ENCODE results near the gene TMEM145.
"Not testable (repeated sequence)": the region's sequence is repeated elsewhere in the genome, so short reads cannot be mapped to it uniquely, and the experiment has no call there.

TMEM145 gene

DNA sequence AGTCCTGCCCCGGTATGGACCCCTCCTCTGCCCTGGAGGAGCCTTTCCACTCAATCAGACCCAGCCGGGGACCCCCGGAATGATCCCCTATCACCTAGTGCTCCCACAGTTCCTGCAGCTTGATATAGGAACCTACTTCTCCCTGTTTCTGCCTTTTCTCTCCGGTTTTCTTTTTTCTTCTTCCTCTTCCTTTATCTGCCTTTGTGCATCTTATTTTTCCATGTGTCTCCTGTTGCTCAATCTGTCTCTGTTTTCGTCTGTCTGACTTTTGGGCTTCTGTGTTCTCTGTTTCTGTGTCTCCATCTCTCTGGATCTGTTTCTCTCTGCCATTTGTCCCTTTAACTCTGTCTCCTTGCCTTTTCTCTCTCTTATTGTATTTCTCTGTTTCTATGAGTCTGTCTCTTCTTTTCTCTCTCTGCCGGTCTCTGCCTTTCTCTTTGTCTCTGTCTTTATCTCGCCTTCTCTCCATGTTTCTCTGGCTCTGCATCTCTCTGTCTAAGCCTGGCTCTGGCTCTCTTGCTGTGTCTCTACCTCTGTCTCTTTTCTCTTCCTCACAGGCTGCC is 22.3 kb downstream of the TMEM145 start:
- DNase-seq (ENCODE audit: low spot score) = no peak

DNA sequence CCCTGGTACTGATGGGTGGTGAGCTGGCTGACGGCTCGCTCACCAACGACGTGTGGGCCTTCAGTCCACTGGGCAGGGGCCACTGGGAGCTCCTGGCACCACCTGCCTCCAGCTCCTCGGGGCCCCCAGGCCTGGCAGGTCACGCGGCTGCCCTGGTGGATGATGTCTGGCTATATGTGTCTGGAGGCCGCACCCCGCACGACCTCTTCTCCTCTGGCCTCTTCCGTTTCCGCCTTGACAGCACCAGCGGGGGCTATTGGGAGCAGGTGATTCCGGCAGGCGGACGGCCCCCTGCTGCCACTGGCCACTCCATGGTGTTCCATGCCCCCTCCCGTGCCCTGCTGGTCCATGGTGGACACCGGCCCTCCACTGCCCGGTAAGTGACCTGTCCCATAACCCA is 22.9 kb downstream of the TMEM145 start:
- no peak for DNase-seq (ENCODE audit: low spot score)

GRCh38 chr19:42339126-42339860 is 26.2 kb downstream of the TMEM145 start:
- DNase-seq (ENCODE audit: low spot score) = not testable (repeated sequence)

GRCh38 chr19:42339922-42340321 is 26.8 kb downstream of the TMEM145 start:
- DNase-seq (ENCODE audit: low spot score) = not testable (repeated sequence)

DNA sequence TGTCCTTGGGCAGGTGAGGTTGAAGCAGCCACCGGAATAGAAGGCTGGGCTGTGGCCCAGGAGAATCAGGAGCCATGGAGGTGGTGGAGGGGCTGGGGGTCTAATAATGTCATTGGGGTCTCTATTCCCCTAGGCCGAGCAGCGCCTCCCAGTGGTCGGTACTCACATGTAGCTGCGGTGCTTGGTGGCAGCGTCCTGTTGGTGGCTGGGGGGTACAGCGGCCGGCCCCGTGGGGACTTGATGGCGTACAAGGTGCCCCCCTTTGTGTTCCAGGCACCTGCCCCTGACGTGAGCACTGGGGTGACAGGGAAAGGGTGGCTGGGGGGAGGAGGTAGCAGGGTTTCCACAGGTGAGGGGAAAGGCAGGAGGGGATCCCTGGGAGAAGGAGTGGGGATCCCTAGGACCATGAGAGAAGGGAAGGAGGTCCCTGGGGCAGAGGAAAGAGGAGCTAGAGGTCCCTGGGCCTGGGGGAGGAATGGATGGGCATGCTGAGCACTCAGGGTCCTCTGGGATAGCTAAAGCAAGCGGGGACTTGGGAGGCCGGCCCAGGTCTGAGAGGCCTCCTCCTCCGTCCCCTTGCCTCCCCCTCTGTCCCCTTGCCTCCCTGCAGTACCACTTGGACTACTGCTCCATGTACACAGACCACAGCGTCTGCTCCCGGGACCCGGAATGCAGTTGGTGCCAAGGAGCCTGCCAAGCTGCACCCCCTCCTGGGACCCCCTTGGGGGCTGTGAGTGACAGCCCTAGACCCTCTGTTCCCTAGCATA is 30.4 kb downstream of the TMEM145 start:
- no peak for DNase-seq (ENCODE audit: low spot score)

DNA sequence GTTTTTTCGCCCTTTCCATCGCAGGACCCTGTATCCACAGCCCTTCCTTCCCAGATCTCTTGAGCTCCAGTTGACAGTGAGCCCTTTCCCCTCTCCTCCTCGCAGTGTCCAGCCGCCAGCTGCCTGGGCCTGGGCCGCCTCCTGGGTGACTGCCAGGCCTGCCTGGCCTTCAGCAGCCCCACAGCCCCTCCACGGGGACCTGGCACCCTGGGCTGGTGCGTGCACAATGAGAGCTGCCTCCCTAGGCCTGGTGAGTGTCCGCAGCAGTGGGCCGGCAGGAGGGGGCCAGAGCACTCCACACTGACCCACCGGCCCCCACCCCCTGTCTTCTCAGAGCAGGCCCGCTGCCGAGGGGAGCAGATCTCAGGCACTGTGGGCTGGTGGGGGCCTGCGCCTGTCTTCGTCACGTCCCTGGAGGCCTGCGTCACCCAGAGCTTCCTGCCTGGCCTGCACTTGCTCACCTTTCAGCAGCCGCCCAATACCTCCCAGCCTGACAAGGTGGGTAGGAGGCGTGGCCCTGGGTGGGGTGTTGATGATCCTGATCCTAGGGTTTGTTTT is 31.3 kb downstream of the TMEM145 start:
- no peak for DNase-seq (ENCODE audit: low spot score)

DNA sequence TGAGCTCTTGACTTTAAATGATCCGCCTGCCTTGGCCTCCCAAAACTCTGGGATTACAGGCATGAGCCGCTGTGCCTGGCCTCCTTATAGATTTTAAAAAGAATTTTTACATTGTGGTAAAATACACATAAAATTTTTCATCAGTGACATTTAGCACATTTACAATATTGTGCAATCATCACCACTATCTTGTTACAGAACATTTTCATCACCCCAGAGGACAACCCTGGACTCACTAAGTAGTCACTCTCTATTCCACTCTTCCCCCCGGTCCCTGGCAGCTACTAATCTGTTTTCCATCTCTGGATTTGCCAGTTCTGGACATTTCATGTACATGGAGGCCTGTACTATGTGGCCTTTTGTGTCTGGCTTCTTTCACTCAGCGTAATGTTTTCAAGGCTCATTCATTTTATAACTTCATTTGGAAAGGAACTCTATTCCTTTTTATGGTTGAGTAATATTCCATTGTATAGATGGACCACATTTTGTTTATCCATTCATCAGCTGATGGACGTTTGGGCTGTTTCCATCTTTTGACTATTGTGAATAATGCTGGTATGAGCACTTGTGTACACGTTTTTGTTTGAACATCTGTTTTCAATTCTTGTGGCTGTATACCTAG is 32.2 kb downstream of the TMEM145 start:
- no peak for DNase-seq (ENCODE audit: low spot score)

DNA sequence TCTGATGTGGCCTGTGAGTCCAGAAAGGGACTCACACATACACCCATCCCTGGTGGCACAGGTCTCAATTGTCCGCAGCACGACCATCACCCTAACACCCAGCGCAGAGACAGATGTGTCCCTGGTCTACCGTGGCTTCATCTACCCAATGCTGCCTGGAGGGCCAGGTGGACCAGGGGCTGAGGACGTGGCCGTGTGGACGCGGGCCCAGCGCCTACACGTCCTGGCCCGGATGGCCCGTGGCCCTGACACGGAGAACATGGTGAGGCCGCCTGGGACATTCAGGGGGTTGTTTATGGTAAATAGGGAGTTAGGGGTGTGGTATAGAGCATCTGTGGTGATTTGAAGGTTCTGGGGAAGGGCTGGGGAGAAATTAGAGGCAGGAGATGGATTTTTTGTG is 35.1 kb downstream of the TMEM145 start:
- DNase-seq (ENCODE audit: low spot score) = no peak

- DNase-seq (ENCODE audit: low spot score) = no peak
These were observed 36.4 kb downstream of the TMEM145 start for GRCh38 chr19:42349378-42350107.

GRCh38 chr19:42350417-42350816 is 37.3 kb downstream of the TMEM145 start:
- no peak for DNase-seq (ENCODE audit: low spot score)

DNA sequence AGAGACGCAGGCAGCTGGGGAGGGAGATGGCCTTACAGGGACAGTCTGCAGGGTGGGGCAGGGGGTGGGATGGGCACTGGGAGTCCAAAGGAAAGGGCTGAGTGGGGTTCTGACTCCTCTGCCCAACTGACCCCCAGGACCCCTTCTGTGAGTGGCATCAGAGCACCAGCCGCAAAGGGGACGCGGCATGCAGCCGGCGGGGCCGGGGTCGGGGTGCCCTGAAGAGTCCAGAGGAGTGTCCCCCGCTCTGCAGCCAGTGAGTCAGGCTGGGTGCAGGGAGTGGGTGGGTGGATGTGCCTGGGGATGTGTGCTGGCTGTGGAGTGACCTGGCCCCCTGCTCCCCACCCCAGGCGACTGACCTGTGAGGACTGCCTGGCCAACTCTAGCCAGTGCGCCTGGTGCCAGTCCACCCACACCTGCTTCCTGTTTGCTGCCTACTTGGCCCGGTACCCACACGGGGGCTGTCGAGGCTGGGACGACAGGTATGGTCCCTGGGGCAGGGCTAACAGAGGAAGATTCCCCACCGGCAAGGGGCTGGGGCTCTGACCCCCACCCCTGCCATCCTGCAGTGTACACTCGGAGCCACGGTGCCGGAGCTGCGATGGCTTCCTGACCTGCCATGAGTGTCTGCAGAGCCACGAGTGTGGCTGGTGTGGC is 38.1 kb downstream of the TMEM145 start:
- DNase-seq (ENCODE audit: low spot score) = no peak

DNA sequence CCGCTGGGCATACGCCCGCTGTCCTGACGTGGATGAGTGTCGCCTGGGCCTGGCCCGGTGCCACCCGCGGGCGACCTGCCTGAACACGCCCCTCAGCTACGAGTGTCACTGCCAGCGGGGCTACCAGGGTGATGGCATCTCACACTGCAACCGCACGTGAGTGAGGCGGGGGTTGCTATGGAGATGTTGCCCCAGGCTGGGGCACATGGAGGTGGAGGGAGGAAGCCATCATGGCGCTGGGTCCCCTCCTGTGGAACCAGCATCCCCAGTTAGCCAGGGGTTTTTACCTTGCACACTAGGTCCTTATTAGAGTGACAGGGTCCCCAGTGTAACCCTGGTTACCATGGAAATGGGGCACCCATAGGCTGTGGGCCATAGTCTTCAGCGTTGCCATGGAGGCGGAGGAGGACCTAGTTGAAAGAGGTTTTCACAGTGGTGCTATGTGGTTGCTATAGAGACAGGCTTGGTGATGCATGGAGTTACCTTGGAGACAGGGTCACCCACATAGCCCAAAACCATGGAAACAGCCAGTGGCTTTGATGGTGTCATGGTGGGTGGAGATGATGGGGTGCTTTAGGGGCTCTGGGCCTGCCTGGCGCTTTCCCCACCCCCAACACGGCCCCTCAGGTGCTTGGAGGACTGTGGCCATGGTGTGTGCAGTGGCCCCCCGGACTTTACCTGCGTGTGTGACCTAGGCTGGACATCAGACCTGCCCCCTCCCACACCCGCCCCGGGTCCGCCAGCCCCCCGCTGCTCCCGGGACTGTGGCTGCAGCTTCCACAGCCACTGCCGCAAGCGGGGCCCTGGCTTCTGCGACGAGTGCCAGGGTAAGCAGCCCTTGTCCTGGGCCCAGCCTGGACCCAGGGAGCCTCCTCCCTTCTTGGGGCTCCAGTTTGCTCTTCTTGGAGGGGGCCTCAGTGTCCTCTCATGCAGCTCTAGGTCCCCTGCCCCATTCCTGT is 39.5 kb downstream of the TMEM145 start:
- no peak for DNase-seq (ENCODE audit: low spot score)

- no peak for DNase-seq (ENCODE audit: low spot score)
These were observed 40.4 kb downstream of the TMEM145 start for GRCh38 chr19:42353341-42354015.

DNA sequence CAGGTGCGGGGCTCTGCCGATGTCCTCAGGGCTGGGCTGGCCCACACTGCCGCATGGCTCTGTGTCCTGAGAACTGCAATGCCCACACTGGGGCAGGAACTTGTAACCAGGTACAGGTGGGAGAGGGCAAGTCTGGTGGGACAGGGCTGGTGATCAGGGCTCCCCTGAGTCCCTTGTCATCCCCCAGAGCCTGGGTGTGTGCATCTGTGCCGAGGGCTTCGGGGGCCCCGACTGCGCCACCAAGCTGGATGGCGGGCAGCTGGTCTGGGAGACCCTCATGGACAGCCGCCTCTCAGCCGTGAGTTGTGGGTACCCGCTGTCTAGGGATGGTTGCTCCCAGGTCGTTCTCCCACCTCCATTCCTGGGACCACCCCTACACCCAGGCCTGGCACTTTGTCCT is 42.8 kb downstream of the TMEM145 start:
- DNase-seq (ENCODE audit: low spot score) = no peak

GRCh38 chr19:42356686-42357085 is 43.6 kb downstream of the TMEM145 start:
- no peak for DNase-seq (ENCODE audit: low spot score)

DNA sequence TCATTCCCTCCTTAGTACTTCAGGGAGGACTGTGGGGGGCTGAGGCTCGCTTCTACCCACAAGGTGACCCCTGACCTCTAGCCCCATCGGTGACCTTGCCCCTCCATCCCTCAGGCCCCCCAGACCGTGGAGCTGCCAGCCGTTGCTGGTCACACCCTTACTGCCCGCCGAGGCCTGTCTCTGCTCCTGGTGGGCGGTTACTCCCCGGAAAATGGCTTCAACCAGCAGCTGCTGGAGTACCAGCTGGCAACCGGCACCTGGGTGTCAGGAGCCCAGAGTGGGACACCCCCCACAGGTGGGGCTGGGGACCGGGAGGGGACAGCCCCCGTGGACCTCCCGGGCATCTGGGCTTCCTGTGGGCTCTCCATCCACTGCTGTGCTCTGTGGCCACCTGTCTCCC is 44.2 kb downstream of the TMEM145 start:
- DNase-seq (ENCODE audit: low spot score) = no peak

GRCh38 chr19:42360787-42361544 is 47.9 kb downstream of the TMEM145 start:
- DNase-seq (ENCODE audit: low spot score) = no peak

DNA sequence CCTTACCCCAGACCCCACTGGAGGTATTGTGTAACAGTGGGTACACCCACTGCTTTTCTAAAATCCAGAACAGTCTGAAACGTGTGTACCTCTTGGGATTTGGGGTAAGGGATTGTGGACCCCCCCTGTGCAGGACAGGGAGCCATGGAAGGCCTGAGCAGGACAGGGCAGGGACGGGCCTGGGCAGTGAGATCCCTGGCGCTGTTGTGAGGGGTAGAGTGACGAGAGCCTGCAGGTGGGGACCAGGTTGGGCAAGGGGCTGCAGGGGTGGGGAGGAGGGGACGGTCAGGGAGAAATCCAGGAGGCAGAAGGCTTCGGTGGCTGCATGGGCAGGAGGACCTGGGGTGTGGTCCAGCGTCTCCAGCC is 48.4 kb downstream of the TMEM145 start:
- DNase-seq (ENCODE audit: low spot score) = no peak

DNA sequence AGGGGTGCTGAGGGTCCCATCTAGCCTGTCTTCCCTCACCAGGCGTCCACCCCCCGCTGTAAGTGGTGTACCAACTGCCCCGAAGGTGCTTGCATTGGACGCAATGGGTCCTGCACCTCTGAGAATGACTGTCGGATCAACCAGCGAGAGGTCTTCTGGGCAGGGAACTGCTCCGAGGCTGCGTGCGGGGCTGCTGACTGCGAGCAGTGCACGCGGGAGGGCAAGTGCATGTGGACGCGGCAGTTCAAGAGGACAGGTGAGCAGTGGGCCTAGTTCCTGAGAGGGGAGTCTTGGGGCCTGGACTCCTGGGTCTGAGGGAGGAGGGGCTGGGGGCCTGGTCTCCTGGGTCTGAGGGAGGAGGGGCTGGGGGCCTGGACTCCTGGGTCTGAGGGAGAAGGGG is 49.2 kb downstream of the TMEM145 start:
- DNase-seq (ENCODE audit: low spot score) = no peak

Data from germinal center (tissue), 1 donor.